GM12892 (cell line): ENCODE results near the gene SVEP1.

Source experiments
- DNase-seq: peaks from one replicate; pipeline ENCODE4 v3.0.0; 2011; ENCODE audit not compliant: insufficient read length
- FAIRE-seq: peaks from 2 replicates; lab custom pipeline; 2011; peaks lifted over from hg19 to GRCh38; lab: Jason Lieb, UNC
- POLR2A ChIP-seq: IDR thresholded peaks from 2 replicates; pipeline ENCODE4 v1.6.1; 2011; ENCODE audit warnings: low read depth, low read length, control low read depth
- POLR2AphosphoS5 ChIP-seq: IDR thresholded peaks from 2 replicates; pipeline ENCODE4 v1.6.1; 2011; ENCODE audit warnings: low read depth, low read length, control low read depth
- TAF1 ChIP-seq: IDR thresholded peaks from 2 replicates; pipeline ENCODE4 v1.6.1; 2011; ENCODE audit warnings: low read depth, mild to moderate bottlenecking, control low read depth, low read length, borderline replicate concordance

Gene SVEP1

DNA sequence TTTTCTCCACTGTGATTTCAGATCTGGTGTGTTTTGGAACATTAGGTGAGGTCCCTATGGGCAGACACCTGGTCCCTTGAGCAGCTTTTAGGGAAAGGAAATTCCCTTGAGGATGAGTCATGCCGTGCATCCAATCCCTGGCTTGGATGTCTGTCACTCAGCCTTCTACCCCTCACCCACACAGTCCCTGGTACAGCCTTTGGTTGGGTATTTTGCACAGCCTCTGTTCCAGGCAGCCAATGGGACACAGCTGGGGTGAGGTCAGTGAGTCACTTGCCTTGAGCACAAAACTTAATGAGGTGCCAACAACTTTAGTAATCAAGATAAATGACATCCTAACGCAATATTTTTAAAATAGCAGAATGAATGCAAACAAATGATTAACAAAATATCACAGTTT, 22.7 kb upstream of the SVEP1 start:
- DNase-seq (no peak), FAIRE-seq (no peak)
- TF ChIP-seq POLR2A: no peak
- TF ChIP-seq TAF1: no peak

- TF ChIP-seq POLR2AphosphoS5: no peak
- TF ChIP-seq TAF1: no peak
- TF ChIP-seq POLR2A: no peak
- no peak for DNase-seq
- no peak for FAIRE-seq
These were observed 21.6 kb upstream of the SVEP1 start for GRCh38 chr9:110601098-110601497.

- FAIRE-seq (no peak), DNase-seq (no peak)
- TF ChIP-seq POLR2AphosphoS5 (no peak), POLR2A (no peak), TAF1 (no peak)
These were observed 19.9 kb upstream of the SVEP1 start for GRCh38 chr9:110599468-110599867.

DNA sequence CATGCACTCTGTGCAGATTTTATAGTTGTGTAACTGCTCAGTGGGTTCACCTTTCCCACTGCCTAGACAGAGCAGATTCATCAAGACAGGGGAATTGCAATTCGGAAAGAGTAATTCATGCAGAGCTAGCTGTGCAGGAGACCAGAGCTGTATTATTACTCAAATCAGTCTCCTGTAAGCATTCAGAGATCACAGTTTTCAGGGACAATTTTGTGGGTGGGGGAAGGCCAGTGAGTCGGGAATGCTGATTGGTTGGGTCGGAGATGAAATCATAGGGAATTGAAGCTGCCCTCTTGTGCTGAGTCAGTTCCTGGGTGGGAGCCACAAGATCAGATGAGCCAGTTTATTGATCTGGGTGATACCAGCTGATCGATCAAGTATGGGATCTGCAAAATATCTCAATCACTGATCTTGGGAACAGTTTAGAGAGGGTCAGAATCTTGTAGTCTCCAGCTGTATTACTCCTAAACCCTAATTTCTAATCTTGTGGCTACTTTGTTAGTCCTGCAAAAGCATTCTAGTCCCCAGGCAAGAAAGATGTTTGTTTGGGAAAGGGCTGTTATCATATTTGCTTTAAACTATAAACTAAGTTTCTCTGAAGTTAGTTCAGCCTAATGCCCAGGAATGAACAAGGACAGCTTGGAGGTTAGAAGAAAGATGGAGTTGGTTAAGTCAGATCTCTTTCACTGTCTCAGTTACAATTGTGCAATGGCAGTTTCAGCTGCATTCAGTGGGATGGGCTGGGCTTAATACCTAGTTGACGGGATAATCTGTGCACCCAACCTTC, 12.7 kb upstream of the SVEP1 start:
- DNase-seq (no peak), FAIRE-seq (no peak)
- TF ChIP-seq POLR2AphosphoS5 (no peak), POLR2A (no peak), TAF1 (no peak)

GRCh38 chr9:110591526-110591925, 12.0 kb upstream of the SVEP1 start:
- TF ChIP-seq TAF1: no peak
- TF ChIP-seq POLR2AphosphoS5: no peak
- TF ChIP-seq POLR2A: no peak
- FAIRE-seq (no peak), DNase-seq (no peak)

DNA sequence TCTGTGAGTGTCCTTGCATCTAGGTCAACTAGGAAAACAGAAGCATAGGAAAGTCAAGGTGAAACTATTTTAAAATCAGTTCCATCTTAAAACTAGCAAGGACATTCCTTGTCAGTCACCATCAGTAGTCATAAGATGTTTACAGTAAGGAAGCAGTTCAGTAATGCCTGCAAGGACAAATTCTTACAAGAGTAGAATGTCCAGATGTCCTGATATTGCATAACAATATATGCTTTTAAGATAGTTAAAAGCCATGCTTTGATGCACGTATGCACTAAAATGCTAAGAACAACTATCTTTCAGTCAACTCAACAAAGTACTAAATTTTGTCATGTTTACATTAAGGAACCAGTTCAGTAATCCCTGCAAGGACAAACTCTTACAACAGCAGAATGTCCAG, 11.3 kb upstream of the SVEP1 start:
- no peak for TF ChIP-seq POLR2A
- TF ChIP-seq POLR2AphosphoS5: no peak
- no peak for TF ChIP-seq TAF1
- FAIRE-seq: no peak
- no peak for DNase-seq

DNA sequence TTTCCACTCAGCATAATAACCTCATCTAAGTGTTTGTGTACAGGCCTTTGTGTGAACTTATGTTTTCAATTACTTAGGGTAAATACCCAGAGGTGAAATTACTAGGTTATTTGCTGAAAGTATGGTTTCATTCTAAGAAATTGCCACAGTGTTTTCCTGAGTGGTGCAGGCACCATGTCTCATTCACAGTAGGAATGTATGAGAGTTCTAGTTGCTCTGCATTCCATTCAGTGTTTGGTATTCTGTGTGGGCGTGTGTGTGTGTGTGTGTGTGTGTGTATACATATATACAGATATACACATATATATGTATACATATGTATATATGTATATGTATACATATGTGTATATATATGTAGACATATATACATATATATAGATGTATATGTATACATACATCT, 8.8 kb upstream of the SVEP1 start:
- DNase-seq: no peak
- no peak for TF ChIP-seq POLR2A
- no peak for TF ChIP-seq POLR2AphosphoS5
- no peak for TF ChIP-seq TAF1
- FAIRE-seq: no peak

DNA sequence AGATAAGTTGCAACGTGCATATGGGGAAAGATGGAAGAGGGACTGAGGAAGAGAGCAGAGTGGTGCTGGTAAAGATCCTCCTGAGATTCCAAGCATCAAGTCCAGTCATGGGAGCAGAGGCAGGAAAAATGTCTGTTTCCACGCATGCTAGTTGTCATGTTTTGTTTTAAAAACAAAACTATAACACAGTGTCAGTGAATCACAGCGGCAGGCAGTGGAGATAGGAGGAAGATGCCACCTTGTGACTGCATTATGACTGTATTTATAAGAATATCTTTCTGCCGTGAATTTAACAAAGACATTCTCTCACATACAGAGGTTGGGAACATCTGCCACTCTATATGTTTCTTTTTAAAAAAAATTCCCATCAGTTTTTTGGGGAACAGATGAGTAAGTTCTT, 3.7 kb upstream of the SVEP1 start:
- TF ChIP-seq POLR2A: no peak
- no peak for TF ChIP-seq POLR2AphosphoS5
- no peak for TF ChIP-seq TAF1
- DNase-seq (no peak), FAIRE-seq (no peak)

DNA sequence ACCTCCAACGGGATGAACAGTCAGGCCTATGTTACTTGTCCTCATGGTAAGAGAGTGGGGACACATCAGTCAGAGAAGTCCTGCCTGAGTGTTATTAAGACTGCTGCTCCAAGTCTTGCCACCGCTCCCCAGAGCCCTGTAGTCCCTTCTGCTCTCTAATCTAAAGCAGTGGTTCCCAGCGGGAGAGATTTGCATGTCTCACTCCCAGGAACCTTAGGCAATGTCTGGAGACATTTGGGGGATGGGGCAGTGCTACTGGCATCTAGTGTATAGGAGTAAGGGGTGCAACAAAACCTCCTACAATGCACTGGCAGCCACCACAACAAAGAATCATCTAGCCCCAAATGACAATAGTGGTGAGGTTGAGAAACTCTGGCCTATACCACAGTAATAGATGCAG, 2.6 kb upstream of the SVEP1 start:
- FAIRE-seq (no peak), DNase-seq (no peak)
- no peak for TF ChIP-seq POLR2AphosphoS5
- TF ChIP-seq TAF1: no peak
- TF ChIP-seq POLR2A: no peak

DNA sequence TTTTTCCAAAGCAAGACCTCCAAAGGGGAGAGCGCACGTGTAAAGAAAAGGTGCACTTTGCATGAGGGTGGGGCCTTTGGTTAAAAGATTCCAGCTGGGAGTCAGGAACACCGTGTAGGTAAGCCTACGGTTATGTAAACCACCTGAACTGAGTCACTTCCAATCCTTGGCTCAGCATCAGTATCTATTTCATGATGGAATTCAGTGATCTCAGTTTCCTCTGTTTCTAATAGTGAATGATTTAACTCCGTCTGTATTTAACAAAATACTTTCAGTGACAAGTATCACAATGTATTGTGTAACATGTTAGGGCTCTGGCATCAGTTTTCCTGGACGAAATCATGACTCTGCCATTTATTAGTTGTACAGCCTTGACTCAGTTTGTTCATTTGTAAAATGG, 1.3 kb upstream of the SVEP1 start:
- TF ChIP-seq TAF1: no peak
- TF ChIP-seq POLR2AphosphoS5: no peak
- TF ChIP-seq POLR2A: no peak
- DNase-seq (no peak), FAIRE-seq (no peak)

DNA sequence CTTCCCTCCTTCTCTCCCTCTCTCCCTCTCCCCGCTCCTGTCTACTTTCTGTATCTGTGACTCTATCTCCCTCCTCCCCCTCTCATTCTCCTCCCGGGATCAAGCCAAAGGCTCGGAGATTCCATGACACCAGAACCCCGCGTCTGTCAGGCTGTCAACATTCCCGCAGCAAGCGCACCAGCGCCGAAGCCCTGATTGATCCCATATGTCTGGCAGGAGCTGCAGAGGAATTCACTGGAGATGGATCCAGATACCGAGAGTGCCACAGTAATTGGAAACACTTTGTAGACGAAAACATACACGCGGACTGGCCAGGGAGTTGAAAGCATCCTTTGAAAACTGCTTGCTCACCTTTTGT, 300 bp upstream of the SVEP1 start:
- FAIRE-seq (no peak), DNase-seq (no peak)
- no peak for TF ChIP-seq POLR2A
- no peak for TF ChIP-seq TAF1
- TF ChIP-seq POLR2AphosphoS5: no peak

DNA sequence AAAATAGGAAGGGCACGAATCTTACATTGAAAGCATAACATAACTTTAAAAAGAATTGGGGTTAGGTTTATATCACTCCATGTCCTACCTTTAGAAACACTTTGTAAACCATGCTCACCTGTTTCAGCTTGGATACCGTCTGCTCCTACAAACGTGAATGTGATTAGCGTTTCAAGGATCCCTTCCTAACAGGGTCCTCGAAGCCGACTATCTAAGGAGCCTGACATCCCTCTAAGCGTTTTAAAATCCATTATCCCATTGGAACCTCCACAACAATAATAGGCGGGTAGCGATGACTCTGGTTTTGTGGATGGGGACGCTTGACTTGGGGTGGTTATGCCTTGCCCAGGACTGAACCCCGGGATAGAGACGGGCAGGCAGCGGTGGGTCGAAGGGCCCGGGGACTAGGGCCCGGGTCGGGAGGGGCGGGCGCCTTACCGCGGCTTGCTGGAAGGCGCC, 937 bp downstream of the SVEP1 start:
- no peak for TF ChIP-seq POLR2AphosphoS5
- TF ChIP-seq TAF1: no peak
- no peak for TF ChIP-seq POLR2A
- FAIRE-seq (no peak), DNase-seq (no peak)

- FAIRE-seq (no peak), DNase-seq (no peak)
- TF ChIP-seq POLR2AphosphoS5: no peak
These were observed 3.6 kb downstream of the SVEP1 start for GRCh38 chr9:110575945-110576344.
